NB4 (cell line): ENCODE measurements around the gene THAP3.
"Not testable (repeated sequence)": the region's sequence is repeated elsewhere in the genome, so short reads cannot be mapped to it uniquely, and the experiment has no call there.

Source experiments
- MYC ChIP-seq: IDR thresholded peaks from 2 replicates; pipeline ENCODE4 v1.6.1; 2011; ENCODE audit warnings: low read depth, low read length
- POLR2A ChIP-seq: IDR thresholded peaks from 2 replicates; pipeline ENCODE4 v1.6.1; 2011; ENCODE audit warnings: mild to moderate bottlenecking; ENCODE audit not compliant: insufficient read length; ENCODE audit errors: extremely low read depth
- TF ChIP-seq, protein P1 (sequence below): IDR thresholded peaks from one replicate; pipeline ENCODE4 v1.5.1; 2012; ENCODE audit warnings: low read depth, low read length
- TF ChIP-seq, protein P2 (sequence below): IDR thresholded peaks from 2 replicates; pipeline ENCODE4 v1.6.1; 2011; ENCODE audit warnings: low read depth, low read length

DNA sequence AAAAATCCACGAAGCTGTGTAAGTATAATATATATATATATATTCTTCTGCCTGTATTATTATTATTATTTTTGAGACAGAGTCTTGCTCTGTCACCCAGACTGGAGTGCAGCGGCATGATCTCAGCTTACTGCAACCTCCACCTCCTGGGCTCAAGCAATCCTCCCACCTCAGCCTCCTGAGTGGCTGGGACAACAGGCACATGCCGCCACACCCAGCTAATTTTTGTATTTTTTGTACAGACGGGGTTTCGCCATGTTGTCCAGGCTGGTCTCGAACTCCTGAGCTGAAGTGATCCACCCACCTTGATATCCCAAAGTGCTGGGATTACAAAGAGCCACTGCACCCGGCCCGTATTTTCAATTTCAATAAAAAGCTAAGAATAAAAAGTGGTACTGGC lies 24.7 kb upstream of the THAP3 start:
- TF ChIP-seq, protein P1, sequence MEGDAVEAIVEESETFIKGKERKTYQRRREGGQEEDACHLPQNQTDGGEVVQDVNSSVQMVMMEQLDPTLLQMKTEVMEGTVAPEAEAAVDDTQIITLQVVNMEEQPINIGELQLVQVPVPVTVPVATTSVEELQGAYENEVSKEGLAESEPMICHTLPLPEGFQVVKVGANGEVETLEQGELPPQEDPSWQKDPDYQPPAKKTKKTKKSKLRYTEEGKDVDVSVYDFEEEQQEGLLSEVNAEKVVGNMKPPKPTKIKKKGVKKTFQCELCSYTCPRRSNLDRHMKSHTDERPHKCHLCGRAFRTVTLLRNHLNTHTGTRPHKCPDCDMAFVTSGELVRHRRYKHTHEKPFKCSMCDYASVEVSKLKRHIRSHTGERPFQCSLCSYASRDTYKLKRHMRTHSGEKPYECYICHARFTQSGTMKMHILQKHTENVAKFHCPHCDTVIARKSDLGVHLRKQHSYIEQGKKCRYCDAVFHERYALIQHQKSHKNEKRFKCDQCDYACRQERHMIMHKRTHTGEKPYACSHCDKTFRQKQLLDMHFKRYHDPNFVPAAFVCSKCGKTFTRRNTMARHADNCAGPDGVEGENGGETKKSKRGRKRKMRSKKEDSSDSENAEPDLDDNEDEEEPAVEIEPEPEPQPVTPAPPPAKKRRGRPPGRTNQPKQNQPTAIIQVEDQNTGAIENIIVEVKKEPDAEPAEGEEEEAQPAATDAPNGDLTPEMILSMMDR, result not testable (repeated sequence)
- TF ChIP-seq POLR2A, MYC: not testable (repeated sequence)
- TF ChIP-seq, protein P2, sequence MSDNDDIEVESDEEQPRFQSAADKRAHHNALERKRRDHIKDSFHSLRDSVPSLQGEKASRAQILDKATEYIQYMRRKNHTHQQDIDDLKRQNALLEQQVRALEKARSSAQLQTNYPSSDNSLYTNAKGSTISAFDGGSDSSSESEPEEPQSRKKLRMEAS, result not testable (repeated sequence)
